Smooth muscle cell (in vitro differentiated cells): ENCODE results near the gene FBXO45. TPM values are rescaled to one million over a fixed set of nuclear protein-coding genes. Genes with fewer than 3 reads are reported as not detected.

ENCODE experiments used
- DNase-seq: peaks from one replicate; lab custom pipeline; 2025; ENCODE audit not compliant: unreplicated experiment; lab: John Stamatoyannopoulos, UW
- H2AFZ ChIP-seq: fragments of 200-600 bp; sonication (generic); 2 replicates; pipeline ENCODE4 v1.6.0; 2016; ENCODE audit warnings: antibody characterized with exemption, low read depth, mild to moderate bottlenecking
- H3F3A ChIP-seq: fragments of 200-600 bp; sonication (generic); 2 replicates; pipeline ENCODE4 v1.6.0; 2017; ENCODE audit warnings: antibody characterized with exemption, low read depth
- H3K27ac ChIP-seq: fragments of 200-600 bp; sonication (generic); 2 replicates; pipeline ENCODE4 v1.5.1; 2016; ENCODE audit warnings: low read depth, mild to moderate bottlenecking
- H3K27me3 ChIP-seq: fragments of 200-600 bp; sonication (generic); 2 replicates; pipeline ENCODE4 v1.6.1; 2016; ENCODE audit warnings: low read depth, mild to moderate bottlenecking
- H3K36me3 ChIP-seq: fragments of 200-600 bp; sonication (generic); 2 replicates; pipeline ENCODE4 v1.5.1; 2016; ENCODE audit warnings: low read depth
- H3K4me1 ChIP-seq: fragments of 200-600 bp; sonication (generic); 2 replicates; pipeline ENCODE4 v1.5.1; 2016; ENCODE audit warnings: low read depth
- H3K4me2 ChIP-seq: fragments of 200-600 bp; sonication (generic); 2 replicates; pipeline ENCODE4 v1.6.0; 2016; ENCODE audit warnings: mild to moderate bottlenecking
- H3K4me3 ChIP-seq: fragments of 200-600 bp; sonication (generic); 2 replicates; pipeline ENCODE4 v1.5.1; 2016; ENCODE audit warnings: mild to moderate bottlenecking
- H3K79me2 ChIP-seq: fragments of 200-600 bp; sonication (generic); 2 replicates; pipeline ENCODE4 v1.6.0; 2016; ENCODE audit warnings: low read depth, mild to moderate bottlenecking
- H3K9ac ChIP-seq: fragments of 200-600 bp; sonication (generic); 2 replicates; pipeline ENCODE4 v1.6.0; 2016; ENCODE audit warnings: low read depth
- H3K9me3 ChIP-seq: fragments of 200-600 bp; sonication (generic); replicated peaks from 2 replicates; pipeline ENCODE4 v1.5.1; 2016; ENCODE audit warnings: low read depth
- H4K20me1 ChIP-seq: fragments of 200-600 bp; sonication (generic); 2 replicates; pipeline ENCODE4 v1.6.0; 2016; ENCODE audit warnings: low read depth
- CTCF ChIP-seq: fragments of 200-600 bp; sonication (generic); IDR thresholded peaks from 2 replicates; pipeline ENCODE4 v1.5.1; 2017; ENCODE audit warnings: borderline replicate concordance, mild to moderate bottlenecking, antibody characterized with exemption; ENCODE audit not compliant: insufficient read depth, poor library complexity, severe bottlenecking
- WGBS: methylation state at CpG from one replicate; pipeline ENCODE4 v1.1.7; 2016; ENCODE audit warnings: low lambda C conversion rate; 5-methylcytosine and 5-hydroxymethylcytosine counted together
- polyA plus RNA-seq: library from polyadenylated mRNA; unstranded; fragments of >200 nt; fragmentation: Nextera tagmentation; extraction: Ambion mirVana; gene quantifications from 2 replicates; pipeline ENCODE4 v1.2.1, GENCODE V29; 2016
- total RNA-seq: library from RNA; depleted of rRNA; stranded (reverse); fragments of >200 nt; gene quantifications from 2 replicates; pipeline ENCODE4 v1.2.3, GENCODE V29; 2014

FBXO45 gene
- total and polyA plus RNA-seq, 2 experiments from 2014 or later, result 5.8 to 13.1 TPM

- WGBS, result 96% methylated on average over 4 of the region's 4 CpGs
- no peak for DNase-seq
Observed at GRCh38 chr3:196523841-196524240, 44.6 kb upstream of the FBXO45 start.

GRCh38 chr3:196524527-196524926, 43.9 kb upstream of the FBXO45 start:
- H3K79me2 ChIP-seq, result no peaks in the 10 kb centered on the region
- no peak overlapping the region for H2AFZ ChIP-seq
- WGBS, result 71% methylated on average over 5 of the region's 5 CpGs
- no peak overlapping the region for H3K4me3 ChIP-seq
- peaks cover 8% of the 10 kb centered on the region for H3F3A ChIP-seq
- H3K4me1 ChIP-seq, result no peaks in the 10 kb centered on the region
- no peak overlapping the region for H3K9ac ChIP-seq
- H3K36me3 ChIP-seq, result no peaks in the 10 kb centered on the region
- H3K27me3 ChIP-seq, result no peaks in the 10 kb centered on the region
- H3K9me3 ChIP-seq, result peaks cover 1% of the 10 kb centered on the region
- no peak overlapping the region for H3K4me2 ChIP-seq
- no peak for TF ChIP-seq CTCF
- H4K20me1 ChIP-seq, result no peaks in the 10 kb centered on the region
- no peak overlapping the region for H3K27ac ChIP-seq
- DNase-seq, result no peak

More at GRCh38 chr3:196523841-196524240, 44.6 kb upstream of the FBXO45 start:
- Histone ChIP-seq H3K27me3 (no peaks in the 10 kb centered on the region), H3K4me1 (no peaks in the 10 kb centered on the region), H3K4me3 (no peak overlapping the region), H3K79me2 (no peaks in the 10 kb centered on the region), H3F3A (peaks cover 8% of the 10 kb centered on the region), H3K9me3 (peaks cover 6% of the 10 kb centered on the region), H3K4me2 (no peak overlapping the region), H2AFZ (no peak overlapping the region), H3K36me3 (no peaks in the 10 kb centered on the region), H4K20me1 (no peaks in the 10 kb centered on the region), H3K9ac (no peak overlapping the region), H3K27ac (no peak overlapping the region)
- TF ChIP-seq CTCF, result no peak

- Histone ChIP-seq H2AFZ (no peak overlapping the region), H3K9me3 (no peaks in the 10 kb centered on the region), H3K27me3 (no peaks in the 10 kb centered on the region), H3K9ac (no peak overlapping the region), H3F3A (peaks cover 8% of the 10 kb centered on the region), H3K4me1 (no peaks in the 10 kb centered on the region), H3K36me3 (no peaks in the 10 kb centered on the region), H3K4me2 (no peak overlapping the region), H3K27ac (no peak overlapping the region), H3K4me3 (no peak overlapping the region), H3K79me2 (no peaks in the 10 kb centered on the region), H4K20me1 (no peaks in the 10 kb centered on the region)
- no peak for DNase-seq
- TF ChIP-seq CTCF, result no peak
- WGBS, result 77% methylated on average over 4 of the region's 4 CpGs
Observed at GRCh38 chr3:196525141-196525540, 43.3 kb upstream of the FBXO45 start.

GRCh38 chr3:196528639-196529233, 39.7 kb upstream of the FBXO45 start:
- H3K36me3 ChIP-seq, result no peaks in the 10 kb centered on the region
- no peaks in the 10 kb centered on the region for H3K79me2 ChIP-seq
- H4K20me1 ChIP-seq, result no peaks in the 10 kb centered on the region
- H2AFZ ChIP-seq, result peak overlapping the region; percentile 72
- H3K4me1 ChIP-seq, result no peaks in the 10 kb centered on the region
- H3F3A ChIP-seq, result peaks cover 8% of the 10 kb centered on the region
- H3K9me3 ChIP-seq, result peaks cover 5% of the 10 kb centered on the region
- peak; percentile 7 for DNase-seq
- WGBS, result 11% methylated on average over 46 of the region's 52 CpGs
- H3K27me3 ChIP-seq, result no peaks in the 10 kb centered on the region
- H3K4me3 ChIP-seq, result peak overlapping the region; percentile 47
- H3K9ac ChIP-seq, result no peak overlapping the region
- TF ChIP-seq CTCF, result peak; percentile 66
- no peak overlapping the region for H3K27ac ChIP-seq
- peak overlapping the region; percentile 72 for H3K4me2 ChIP-seq
